ENCODE measurements around the gene CNPY4. TPM values are rescaled to one million over a fixed set of nuclear protein-coding genes. Genes with fewer than 3 reads are reported as not detected.

Gene CNPY4
- total RNA-seq, 1 experiment from 2014 or later = 10.4 TPM

DNA sequence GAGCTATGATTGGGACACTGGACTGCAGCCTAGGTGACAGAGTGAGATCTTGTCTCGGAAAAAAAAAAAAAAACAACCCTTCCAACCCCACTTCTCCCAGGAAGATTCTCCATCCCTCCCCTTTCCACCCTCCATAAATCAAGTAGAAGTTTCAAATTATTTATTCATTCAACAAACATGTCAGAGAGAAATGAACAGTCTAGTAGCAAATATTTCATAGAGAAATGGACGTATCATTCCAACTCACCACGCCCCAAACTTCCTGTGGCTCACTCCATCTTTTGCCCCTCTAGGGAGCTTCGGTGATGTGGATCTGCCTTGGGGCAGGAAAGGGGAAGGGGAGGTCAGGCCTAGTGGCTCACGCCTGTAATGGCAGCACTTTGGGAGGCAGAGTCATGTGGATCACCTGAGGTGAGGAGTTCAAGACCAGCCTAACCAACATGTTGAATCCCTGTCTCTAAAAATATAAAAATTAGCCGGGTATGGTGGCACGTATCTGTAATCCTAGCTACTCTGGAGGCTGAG lies 39.7 kb downstream of the CNPY4 start:
- H2AFZ ChIP-seq (ENCODE audit: low read length) = no peak overlapping the region
- H4K8ac ChIP-seq (replicated peaks; ENCODE audit: insufficient read length, low read depth, low read length) = no peak overlapping the region
- Mint-ChIP-seq H3K27me3 (ENCODE audit: low read depth) (no peaks in the 10 kb centered on the region; the same call in none of the 2 replicates), H3K27ac (peak overlapping the region; percentile 59 to 84 (median 64); a peak in 4 of 7 replicates), H3K4me3 (peak overlapping the region; percentile 75 to 83), H3K4me1 (peaks cover 16 to 26% of the 10 kb centered on the region in 2 experiments), H3K36me3 (ENCODE audit: insufficient read depth in 1 of 3, low read depth in 3 of 3) (peaks cover 12 to 30% (median 29%) of the 10 kb centered on the region in 3 experiments; a peak in 6 of 7 replicates), H3K9me3 (no peaks in the 10 kb centered on the region)
- no peak for TF ChIP-seq CTCF (conservative IDR thresholded peaks at IDR 0.05)
- no peak overlapping the region for H2BK20ac ChIP-seq (ENCODE audit: low read depth, low read length, poor library complexity, severe bottlenecking)
- H3K23me2 ChIP-seq (ENCODE audit: insufficient read length, low read depth, low read length, poor library complexity, severe bottlenecking) = peaks cover 10% of the 10 kb centered on the region
- H3K4me2 ChIP-seq (ENCODE audit: insufficient read depth, insufficient read length, low read length) = peak overlapping the region; percentile 41
- no peak overlapping the region for H4K91ac ChIP-seq (ENCODE audit: insufficient read length, low read depth, low read length)
- no peak overlapping the region for H2AK5ac ChIP-seq (ENCODE audit: insufficient read length, low read length)
- H3K9me3 ChIP-seq (ENCODE audit: control insufficient read depth, low read depth, low read length) = no peaks in the 10 kb centered on the region
- H2BK15ac ChIP-seq (ENCODE audit: low read depth, low read length) = no peak overlapping the region
- H3K27me3 ChIP-seq (ENCODE audit: insufficient read depth, low read length) = no peaks in the 10 kb centered on the region
- H2BK12ac ChIP-seq (ENCODE audit: insufficient read length, low read depth, low read length) = no peak overlapping the region
- no peak overlapping the region for H3K4ac ChIP-seq (ENCODE audit: low read depth, low read length)
- no peak overlapping the region for H3K18ac ChIP-seq (ENCODE audit: insufficient read length, low read depth, low read length)
- peaks cover 2% of the 10 kb centered on the region for H3K79me1 ChIP-seq (ENCODE audit: insufficient read depth, low read depth, low read length, poor library complexity, severe bottlenecking)
- no peak overlapping the region for H2BK5ac ChIP-seq (ENCODE audit: insufficient read length, low read length)
- H3K56ac ChIP-seq (ENCODE audit: insufficient read length, low read depth, low read length) = no peak overlapping the region
- no peaks in the 10 kb centered on the region for H4K20me1 ChIP-seq (ENCODE audit: control insufficient read depth, insufficient read depth, insufficient read length)
- peak; percentile 51 for DNase-seq
- no peaks in the 10 kb centered on the region; the same call in 1 of the 2 replicates for H3K4me1 ChIP-seq (ENCODE audit: insufficient read depth, low read length)
- no peak overlapping the region for H3T11ph ChIP-seq (ENCODE audit: low read length)
- no peak overlapping the region for H3K27ac ChIP-seq (ENCODE audit: insufficient read length, low read depth, low read length)
- no peak overlapping the region for H3K23ac ChIP-seq (ENCODE audit: insufficient read length, low read depth, low read length)
- H3K79me2 ChIP-seq (ENCODE audit: insufficient read depth, low read length) = no peaks in the 10 kb centered on the region
- WGBS (ENCODE audit: extremely low coverage, insufficient read length, low lambda C conversion rate) = no CpG with 5 or more reads among the region's 7 CpGs
- H3K9ac ChIP-seq (ENCODE audit: extremely low read depth, insufficient read length, low read length) = no peak overlapping the region
- H4K5ac ChIP-seq (ENCODE audit: insufficient read length, low read depth, low read length) = no peak overlapping the region
- no peak overlapping the region for H2BK120ac ChIP-seq (ENCODE audit: low read depth, low read length, poor library complexity, severe bottlenecking)
- no peak overlapping the region for H3K14ac ChIP-seq (ENCODE audit: insufficient read depth, low read length)

All from H9 (cell line).